GM19468 (cell line): ENCODE data around the gene HELZ.
"Not testable (repeated sequence)": the region's sequence is repeated elsewhere in the genome, so short reads cannot be mapped to it uniquely, and the experiment has no call there.

Source experiments
- ATAC-seq: cut with Tn5 transposase; IDR thresholded peaks from one replicate; pipeline ENCODE4 v1.9.1; 2021; ENCODE audit warnings: mild to moderate bottlenecking, moderate library complexity, moderate number of reproducible peaks; ENCODE audit not compliant: unreplicated experiment; ENCODE audit errors: extremely low read depth

HELZ gene

DNA sequence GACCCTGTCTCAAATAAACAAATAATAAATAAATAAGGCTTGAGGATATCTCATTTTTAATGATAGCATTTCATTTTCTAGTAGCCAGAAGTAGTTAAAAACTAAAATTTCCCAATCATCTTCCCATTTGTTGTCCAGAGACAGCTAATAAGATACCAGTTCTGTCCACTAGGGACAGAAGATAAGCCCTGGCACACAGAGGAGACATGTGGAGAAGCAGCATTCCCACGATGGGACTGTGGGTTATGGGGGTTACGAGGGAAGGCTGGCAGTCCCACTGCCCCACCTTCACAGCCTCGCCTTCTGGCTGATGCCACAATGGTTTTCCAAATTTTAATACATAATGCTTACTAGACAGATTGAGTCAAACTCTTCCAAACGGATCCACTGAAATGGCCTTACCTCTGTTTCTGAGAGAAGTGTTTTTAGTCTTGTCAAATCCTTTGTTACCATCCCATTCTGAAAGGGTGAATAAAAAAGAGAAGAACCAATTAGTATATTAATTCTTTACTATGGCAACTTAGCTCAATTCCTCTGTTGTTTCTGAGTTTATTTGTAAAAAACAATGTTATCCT is 44.2 kb downstream of the HELZ start:
- ATAC-seq: no peak

DNA sequence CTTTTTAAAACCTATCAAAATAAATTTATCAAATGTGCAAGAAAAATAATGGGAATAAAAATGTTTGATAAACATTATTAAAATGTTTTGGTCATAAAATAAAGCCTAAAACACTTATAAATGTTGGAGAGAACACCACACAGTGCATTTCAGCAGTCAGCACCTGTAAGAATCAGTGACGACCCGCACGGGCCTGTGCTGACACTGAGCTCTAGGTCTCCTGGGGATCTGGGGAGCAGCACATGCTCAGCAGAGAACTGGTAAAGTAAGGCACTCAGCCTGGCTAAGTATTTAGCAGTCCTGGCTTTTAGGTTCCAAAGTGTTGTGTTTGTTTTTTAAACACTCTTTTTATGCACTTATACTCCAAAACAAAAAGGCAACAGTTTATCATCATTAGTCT is 46.9 kb downstream of the HELZ start:
- ATAC-seq: no peak

DNA sequence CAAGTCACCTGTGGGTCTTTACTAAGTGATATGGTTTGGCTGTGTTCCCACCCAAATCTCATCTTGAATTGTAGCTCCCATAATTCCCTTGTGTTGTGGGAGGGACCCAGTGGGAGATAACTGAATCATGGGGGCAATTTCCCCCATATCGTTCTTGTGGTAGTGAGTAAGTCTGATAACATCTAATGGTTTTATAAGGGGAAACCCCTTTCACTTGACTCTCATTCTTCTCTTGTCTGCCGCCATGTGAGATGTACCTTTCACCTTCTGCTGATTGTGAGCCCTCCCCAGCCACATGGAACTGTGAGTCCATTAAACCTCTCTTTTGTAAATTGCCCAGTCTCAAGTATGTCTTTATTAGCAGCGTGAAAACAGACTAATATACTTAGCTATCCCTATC is 48.0 kb downstream of the HELZ start:
- not testable (repeated sequence) for ATAC-seq

DNA sequence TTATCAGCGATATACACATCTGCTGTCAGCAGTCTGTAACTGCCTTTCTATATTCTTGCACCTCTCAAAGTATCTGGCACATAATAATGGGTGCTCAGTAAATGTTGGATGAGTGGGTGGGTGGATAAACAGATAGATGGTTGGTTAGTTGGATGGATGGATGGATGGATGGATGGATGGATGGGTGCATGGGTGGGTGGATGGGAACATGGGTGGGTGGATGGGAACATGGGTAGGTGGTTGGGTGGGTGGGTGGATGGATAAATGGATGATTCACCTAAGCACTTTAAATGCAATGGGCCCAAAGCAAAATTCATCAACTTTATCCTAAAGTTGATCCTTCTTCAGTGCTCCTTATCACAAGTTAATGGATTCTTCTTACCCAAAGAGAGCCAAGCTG is 48.6 kb downstream of the HELZ start:
- ATAC-seq: no peak

DNA sequence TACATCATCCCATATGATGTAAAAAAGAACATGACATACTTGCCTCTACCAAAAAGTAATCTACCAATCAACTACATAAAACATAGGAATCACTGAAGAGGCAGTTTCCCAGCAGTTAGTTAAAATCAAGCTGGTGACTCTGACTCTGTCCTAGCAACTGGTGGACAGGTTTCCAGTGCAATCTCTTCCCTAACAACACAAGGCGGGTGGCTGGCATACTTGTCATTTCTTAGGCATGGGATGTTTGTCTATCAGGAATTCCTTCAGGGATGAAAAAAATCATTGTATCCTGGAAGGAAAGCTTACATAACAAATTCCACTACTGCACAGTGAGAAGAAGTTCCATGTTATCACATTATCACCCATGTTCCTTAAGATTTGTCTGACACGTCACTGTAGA is 50.9 kb downstream of the HELZ start:
- ATAC-seq: no peak

DNA sequence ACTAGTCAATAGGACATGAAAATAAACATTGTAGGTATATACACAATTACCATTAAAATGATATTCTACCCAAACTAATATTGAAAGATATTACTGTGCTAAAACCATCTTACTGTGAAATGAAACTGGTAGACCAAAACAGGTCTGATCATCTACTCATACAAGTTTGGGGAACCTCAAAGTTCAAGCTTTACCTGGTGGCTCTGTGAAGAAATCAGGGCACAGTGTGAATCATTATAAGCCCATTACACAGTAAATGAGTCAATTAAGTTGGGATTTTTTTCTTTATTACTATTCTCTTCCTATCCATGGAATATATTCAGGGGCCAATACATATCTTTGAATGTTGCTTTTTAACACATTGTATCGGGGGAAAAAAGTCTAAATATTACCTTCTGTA is 57.1 kb downstream of the HELZ start:
- no peak for ATAC-seq

DNA sequence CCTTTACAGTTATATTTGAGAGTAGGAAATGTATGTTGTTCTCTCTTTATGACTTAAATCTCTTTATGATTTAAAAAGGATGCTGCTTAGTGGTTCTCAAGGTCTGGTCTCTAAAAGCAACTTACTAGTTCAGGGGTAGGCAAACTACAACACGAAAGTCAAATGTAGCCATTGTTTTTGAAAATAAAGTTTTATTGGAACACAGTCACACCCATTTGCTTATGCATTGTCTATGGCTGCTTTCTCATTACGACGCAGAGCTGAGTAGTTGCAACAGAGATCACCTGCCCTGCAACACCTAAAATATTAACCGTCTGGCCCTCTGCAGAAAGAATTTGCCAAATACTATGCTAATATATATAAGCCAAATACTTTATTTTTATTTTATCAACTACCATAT is 58.2 kb downstream of the HELZ start:
- ATAC-seq: no peak

DNA sequence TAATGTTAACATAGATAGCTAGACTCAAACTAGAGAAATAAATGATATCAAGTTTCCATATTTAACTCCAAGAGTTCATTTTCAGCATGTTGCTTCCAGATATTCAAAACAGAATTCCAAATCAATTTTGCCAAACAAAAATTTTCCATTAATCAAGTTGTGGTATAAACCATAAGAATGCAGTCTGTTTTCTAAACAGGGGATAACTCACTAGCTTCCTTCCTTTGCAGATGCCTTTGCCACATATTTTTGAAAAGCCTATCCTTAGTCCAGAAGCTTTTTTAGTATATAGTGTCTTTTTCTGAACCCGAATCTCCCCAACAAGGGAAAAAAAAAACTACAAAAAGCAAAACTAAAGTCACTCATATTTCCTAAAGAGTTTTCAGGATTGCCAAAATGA is 61.5 kb downstream of the HELZ start:
- no peak for ATAC-seq

DNA sequence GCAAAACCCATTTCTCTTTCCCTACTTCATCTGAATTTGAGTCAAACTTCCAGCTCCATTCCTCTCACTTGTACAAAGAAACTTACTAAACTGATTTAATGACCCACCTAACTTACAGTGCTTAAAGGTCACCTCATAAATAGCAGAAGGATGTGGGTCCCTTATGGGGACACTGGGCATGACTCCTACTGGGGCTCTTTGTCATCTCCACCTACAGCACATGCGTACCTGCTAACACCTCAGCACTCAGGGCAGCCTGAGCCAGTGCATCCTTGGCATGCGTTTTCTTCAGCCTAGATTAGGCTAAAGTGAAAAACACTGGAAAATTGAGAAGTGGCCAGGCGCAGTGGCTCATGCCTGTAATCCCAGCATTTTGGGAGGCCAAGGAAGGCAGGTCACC is 63.2 kb downstream of the HELZ start:
- ATAC-seq: no peak

DNA sequence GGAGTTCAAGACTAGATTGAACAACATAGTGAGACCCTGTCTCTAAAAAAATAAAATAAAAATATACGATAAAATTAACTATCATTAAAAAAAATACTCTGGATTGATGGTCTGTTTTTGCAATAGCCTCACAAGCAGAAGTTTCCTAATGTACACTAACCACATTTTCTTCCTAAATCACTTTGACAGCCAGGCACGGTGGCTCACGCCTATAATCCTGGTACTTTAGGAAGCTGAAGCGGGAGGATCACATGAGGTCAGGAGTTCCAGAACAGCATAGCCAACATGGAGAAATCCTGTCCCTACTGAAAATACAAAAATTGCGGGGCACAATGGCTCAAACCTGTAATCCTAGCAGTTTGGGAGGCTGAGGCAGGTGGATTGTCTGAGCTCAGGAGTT is 64.7 kb downstream of the HELZ start:
- no peak for ATAC-seq

DNA sequence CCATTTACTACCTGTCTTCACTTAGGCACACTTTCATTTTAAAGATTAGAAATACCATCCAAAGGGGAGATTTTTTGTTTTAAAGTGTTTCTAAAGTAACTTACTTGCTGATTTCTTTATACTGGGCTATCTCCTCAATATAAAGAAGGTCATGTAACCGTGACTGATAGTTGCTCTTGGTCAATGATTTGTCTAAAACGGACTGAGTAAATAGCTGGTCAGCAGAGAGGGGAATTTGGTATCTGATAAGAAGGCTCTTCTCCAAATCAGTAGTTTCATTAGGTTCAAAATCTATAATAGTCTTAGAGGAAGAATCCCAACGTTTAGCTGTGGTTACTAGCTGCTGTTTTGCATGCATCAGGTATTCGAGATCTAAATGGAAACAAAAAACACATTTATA is 66.4 kb downstream of the HELZ start:
- ATAC-seq: no peak

DNA sequence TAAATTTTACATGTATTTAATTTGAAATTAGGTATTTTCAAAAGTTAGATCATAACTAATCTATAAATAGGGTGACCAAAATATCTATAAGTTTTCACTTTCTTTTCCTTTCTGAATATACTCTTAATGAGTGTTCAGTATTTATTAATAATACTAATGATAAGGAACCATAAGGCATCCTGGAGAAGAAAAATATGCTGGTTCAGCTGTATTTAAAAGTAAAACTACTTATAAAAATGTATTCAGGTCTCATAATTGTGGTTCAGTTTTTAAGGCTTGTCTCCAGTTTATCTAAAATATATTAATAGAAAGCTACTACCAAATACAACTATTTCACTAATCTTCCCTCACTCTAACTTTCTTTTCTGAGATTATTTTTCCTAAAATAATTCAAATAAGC is 67.3 kb downstream of the HELZ start:
- no peak for ATAC-seq

DNA sequence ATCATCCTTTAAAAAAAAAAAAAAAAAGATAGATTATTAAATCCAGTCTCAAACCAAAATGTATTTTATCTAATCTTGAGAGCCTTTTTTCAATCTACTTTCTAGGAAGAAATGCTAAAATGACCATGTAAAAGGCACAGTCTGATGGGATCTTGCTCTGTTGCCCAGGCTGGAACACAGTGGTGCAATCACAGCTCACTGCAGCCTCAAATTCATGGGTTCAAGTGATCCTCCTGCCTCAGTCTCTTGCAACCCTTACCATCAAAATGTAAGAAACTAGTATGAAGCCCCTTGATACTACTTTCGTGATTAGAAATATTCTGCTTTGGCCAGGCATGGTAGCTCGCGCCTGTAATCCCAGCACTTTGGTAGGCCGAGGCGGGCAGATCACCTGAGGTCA is 70.8 kb downstream of the HELZ start:
- no peak for ATAC-seq

DNA sequence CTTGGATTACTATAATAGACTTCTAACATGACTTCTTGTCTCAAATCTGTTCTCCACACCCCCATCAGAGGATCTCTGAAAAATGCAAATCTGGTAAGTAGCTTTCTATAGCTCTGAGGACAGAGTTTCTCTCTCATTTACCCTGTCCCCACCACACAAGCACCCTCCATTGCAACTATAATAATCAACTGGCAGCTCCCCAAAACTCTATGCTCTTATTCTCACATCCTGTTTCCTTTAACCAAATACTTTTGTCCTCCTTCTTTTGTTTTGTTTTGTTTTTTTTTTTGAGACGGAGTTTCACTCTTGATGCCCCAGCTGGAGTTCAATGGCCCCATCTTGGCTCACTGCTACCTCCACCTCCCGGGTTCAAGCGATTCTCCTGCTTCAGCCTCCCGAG is 73.4 kb downstream of the HELZ start:
- peak; percentile 93 for ATAC-seq

DNA sequence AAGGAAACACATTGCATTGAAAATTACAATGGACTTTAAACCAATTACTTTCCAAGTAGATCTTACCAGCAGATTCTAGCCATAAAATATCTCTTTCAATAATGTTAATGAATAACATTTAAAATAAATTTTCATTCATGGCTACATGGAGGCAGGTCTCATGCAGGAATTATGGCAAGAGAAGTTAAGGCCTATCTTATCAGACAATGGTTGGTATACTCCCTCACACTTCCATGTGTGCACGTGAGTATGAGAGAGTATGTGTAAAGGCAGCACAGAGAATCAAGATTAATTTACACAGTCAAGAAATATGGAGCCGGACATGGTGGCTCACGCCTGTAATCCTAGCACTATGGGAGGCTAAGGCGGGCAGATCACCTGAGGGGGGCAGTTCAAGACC is 76.5 kb downstream of the HELZ start:
- ATAC-seq: no peak

DNA sequence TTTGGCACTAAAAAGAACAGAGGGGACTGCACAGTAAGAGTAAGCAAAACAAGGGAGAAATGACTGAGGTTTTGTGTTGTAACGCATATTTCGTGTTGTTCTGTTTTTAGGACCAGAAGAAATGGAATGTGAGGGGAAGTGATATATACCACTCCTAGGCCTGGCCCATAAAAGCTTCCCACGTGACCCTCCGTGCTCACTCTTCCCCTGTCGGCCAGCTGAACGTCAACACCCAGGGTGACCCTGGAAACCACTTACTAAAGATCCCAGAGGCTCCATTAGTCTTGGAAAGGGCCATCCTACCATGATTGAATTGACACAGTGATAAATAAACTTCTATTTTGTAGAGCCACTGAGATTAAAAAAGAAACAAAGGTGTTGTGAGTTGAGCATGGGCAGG is 79.8 kb downstream of the HELZ start:
- no peak for ATAC-seq

DNA sequence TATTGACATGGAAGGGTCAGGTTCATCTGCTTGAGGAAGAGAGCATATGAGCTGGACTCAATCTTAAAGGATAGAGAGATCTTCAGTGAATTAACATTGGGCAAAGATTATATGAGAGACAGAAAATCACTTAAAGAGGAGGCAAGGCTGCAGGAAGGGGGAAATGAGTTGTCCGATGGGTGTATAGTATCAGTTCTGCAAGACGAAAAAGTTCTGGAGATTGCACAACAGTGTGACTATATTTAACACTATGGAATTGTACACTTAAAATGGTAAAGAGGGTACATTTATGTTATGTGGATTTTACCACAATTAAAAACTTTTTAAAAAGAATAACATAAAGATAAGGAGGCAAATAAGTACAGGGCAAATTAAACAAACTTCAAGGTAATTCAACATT is 80.7 kb downstream of the HELZ start:
- ATAC-seq: no peak

DNA sequence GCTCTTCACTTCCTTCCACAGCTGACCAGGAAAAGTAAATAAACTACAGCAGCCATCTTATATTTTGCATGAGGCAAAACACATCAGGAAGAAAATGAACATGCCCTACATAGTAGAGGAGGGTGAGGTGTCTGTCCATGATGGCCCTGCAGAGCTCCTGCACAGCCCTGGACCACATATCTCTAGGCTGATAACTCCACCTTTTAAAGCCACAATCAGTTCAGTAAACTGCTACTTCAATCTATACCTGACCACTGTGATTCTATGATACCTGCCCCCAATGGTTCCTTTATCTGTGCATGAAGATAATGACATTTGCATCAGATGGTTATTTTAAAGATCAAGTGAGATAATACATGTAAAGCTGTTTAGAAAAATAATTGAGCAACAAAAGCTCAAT is 82.2 kb downstream of the HELZ start:
- no peak for ATAC-seq

DNA sequence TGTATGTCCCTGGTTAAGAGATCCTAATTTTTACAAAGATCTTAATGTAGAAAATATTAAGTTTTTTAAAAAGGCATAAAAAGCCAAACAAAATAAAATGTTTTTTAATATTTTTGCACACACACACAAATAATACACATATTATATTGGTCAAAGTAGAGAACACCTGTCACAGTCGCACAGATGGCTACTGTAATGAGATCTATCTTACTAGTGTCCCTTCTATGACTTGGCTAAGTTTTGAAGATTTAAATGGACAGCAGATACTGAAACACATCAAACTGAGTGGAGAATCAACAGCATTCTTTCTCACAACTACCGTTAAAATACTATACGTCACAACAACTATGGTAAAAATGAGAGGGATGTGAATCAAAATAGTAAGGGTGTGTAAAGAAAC is 83.4 kb downstream of the HELZ start:
- ATAC-seq: no peak

DNA sequence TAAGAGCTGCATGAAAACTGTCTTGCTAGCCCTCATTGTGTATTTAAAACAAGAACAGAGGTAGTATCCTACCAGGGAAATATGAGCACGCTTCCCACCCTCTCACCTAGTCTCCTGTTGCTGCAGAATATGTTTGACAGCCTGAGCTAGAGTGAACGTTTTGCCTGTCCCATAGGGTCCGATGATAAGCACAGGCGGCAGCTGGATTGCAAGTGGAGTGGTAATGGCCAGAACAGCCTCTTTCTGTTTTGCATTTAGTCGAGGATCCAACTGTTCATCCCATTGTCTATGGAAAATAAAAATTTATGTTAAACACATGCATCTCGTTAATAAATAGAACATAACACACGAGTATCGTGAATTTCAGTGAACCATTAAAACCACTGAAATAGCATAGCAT is 84.2 kb downstream of the HELZ start:
- ATAC-seq: no peak

DNA sequence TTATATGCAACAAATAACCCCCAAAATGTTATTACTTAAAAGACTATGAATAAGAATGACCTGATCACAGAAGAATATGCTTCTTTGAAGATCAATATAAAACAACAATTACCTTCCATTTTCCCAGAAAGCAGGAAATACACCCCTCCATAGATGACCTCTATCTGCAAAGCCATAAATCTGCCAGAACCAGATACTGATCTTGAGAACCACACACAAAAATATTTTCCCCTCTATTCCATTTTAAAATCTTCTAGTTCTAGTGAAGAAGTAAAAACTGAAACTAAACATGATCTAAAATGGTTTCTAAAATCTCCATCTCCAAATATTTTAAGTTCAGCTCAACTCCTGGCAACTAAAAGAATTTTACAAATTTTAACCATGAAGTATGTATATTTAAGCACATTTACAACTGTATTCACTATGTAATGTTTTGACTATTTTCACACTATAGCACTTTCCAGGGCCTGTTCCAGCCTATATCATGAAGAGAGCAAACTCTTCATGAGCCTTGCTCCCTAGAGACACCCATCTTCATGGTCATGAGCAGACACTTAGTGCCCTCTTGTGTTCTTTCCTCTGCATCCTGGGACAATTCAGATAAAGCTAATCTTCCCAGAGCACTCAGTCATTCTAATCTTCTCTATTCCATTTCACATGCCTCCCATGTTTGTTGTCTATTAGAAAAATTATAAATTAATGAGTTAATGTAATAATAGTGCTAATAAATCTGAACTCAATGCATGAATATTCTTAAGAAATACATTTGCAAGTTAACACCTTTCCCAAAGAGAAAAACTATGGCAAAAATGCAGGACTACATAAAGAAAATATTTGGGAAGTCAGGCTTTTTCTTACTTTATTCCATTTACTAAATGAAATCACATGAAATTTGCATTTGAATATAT is 87.0 kb downstream of the HELZ start:
- ATAC-seq: no peak
